Nephron progenitor cell (in vitro differentiated cells): Measurements from ENCODE around the gene CHADL.

ENCODE experiments used
- DNase-seq: peaks from one replicate; pipeline ENCODE4 v3.0.0; 2021
- H3K27ac Mint-ChIP-seq: 2 replicates; pipeline ENCODE4 v1.8.0; 2021; ENCODE audit warnings: mild to moderate bottlenecking, moderate library complexity, mixed read lengths
- H3K27me3 Mint-ChIP-seq: 2 replicates; pipeline ENCODE4 v1.8.0; 2021; ENCODE audit warnings: mild to moderate bottlenecking, low read depth, mixed read lengths; ENCODE audit not compliant: poor library complexity
- H3K36me3 Mint-ChIP-seq: 2 replicates; pipeline ENCODE4 v1.8.0; 2021; ENCODE audit warnings: low read depth, mixed read lengths
- H3K4me1 Mint-ChIP-seq: 2 replicates; pipeline ENCODE4 v1.8.0; 2021; ENCODE audit warnings: mixed read lengths
- H3K4me3 Mint-ChIP-seq: 2 replicates; pipeline ENCODE4 v1.8.0; 2021; ENCODE audit warnings: mild to moderate bottlenecking, moderate library complexity, mixed read lengths
- H3K9me3 Mint-ChIP-seq: 2 replicates; pipeline ENCODE4 v1.8.0; 2021; ENCODE audit warnings: mild to moderate bottlenecking, moderate library complexity, mixed read lengths
- CTCF ChIP-seq: fragments of 200-600 bp; sonication (generic); IDR thresholded peaks from 2 replicates; pipeline ENCODE4 v1.5.0; 2021; ENCODE audit warnings: antibody characterized with exemption

CHADL gene

GRCh38 chr22:41285441-41285819, 44.7 kb upstream of the CHADL start:
- Mint-ChIP-seq H3K27ac (peak overlapping the region; percentile 55), H3K9me3 (no peaks in the 10 kb centered on the region), H3K4me3 (peak overlapping the region; percentile 93), H3K27me3 (peaks cover 6% of the 10 kb centered on the region), H3K4me1 (peaks cover 37% of the 10 kb centered on the region), H3K36me3 (peaks cover 19% of the 10 kb centered on the region)
- peak; percentile 50 for DNase-seq
- TF ChIP-seq CTCF, result no peak

- no peak for DNase-seq
- TF ChIP-seq CTCF, result no peak
- H3K27ac Mint-ChIP-seq, result no peak overlapping the region
- H3K4me3 Mint-ChIP-seq, result peak overlapping the region; percentile 93
- H3K4me1 Mint-ChIP-seq, result peaks cover 37% of the 10 kb centered on the region
- H3K9me3 Mint-ChIP-seq, result no peaks in the 10 kb centered on the region
- peaks cover 20% of the 10 kb centered on the region for H3K36me3 Mint-ChIP-seq
- peaks cover 6% of the 10 kb centered on the region for H3K27me3 Mint-ChIP-seq
Observed at GRCh38 chr22:41284465-41284864, 43.7 kb upstream of the CHADL start.

- H3K27ac Mint-ChIP-seq, result peak overlapping the region; percentile 88
- no peak overlapping the region for H3K4me3 Mint-ChIP-seq
- peaks cover 22% of the 10 kb centered on the region for H3K4me1 Mint-ChIP-seq
- peaks cover 52% of the 10 kb centered on the region for H3K36me3 Mint-ChIP-seq
- H3K27me3 Mint-ChIP-seq, result no peaks in the 10 kb centered on the region
- no peaks in the 10 kb centered on the region for H3K9me3 Mint-ChIP-seq
- TF ChIP-seq CTCF, result no peak
- no peak for DNase-seq
Observed at GRCh38 chr22:41280854-41281253, 40.1 kb upstream of the CHADL start.

GRCh38 chr22:41280065-41280464, 39.3 kb upstream of the CHADL start:
- no peak overlapping the region for H3K4me3 Mint-ChIP-seq
- DNase-seq, result no peak
- peaks cover 56% of the 10 kb centered on the region for H3K36me3 Mint-ChIP-seq
- TF ChIP-seq CTCF, result no peak
- peaks cover 19% of the 10 kb centered on the region for H3K4me1 Mint-ChIP-seq
- H3K27ac Mint-ChIP-seq, result no peak overlapping the region
- no peaks in the 10 kb centered on the region for H3K9me3 Mint-ChIP-seq
- no peaks in the 10 kb centered on the region for H3K27me3 Mint-ChIP-seq

- peaks cover 68% of the 10 kb centered on the region for H3K36me3 Mint-ChIP-seq
- no peak for DNase-seq
- H3K4me1 Mint-ChIP-seq, result no peaks in the 10 kb centered on the region
- H3K4me3 Mint-ChIP-seq, result no peak overlapping the region
- H3K9me3 Mint-ChIP-seq, result no peaks in the 10 kb centered on the region
- H3K27me3 Mint-ChIP-seq, result no peaks in the 10 kb centered on the region
- H3K27ac Mint-ChIP-seq, result no peak overlapping the region
- no peak for TF ChIP-seq CTCF
Observed at GRCh38 chr22:41274856-41275255, 34.1 kb upstream of the CHADL start.

- Mint-ChIP-seq H3K27me3 (no peaks in the 10 kb centered on the region), H3K4me3 (no peak overlapping the region), H3K9me3 (no peaks in the 10 kb centered on the region), H3K36me3 (peaks cover 66% of the 10 kb centered on the region), H3K27ac (peak overlapping the region; percentile 72), H3K4me1 (no peaks in the 10 kb centered on the region)
- TF ChIP-seq CTCF, result no peak
- no peak for DNase-seq
Observed at GRCh38 chr22:41273128-41273527, 32.4 kb upstream of the CHADL start.
